ENCODE data around the gene ITK.

GRCh38 chr5:157204765-157205164 lies 24.1 kb downstream of the ITK start:
- TF ChIP-seq CTCF (conservative IDR thresholded peaks at IDR 0.05; ENCODE audit: low read depth in 2 of 2) (no peak), JUNB (IDR thresholded peaks at IDR 0.05; ENCODE audit: unreplicated experiment) (no peak), EZH2 (IDR thresholded peaks at IDR 0.05; ENCODE audit: low read depth, unreplicated experiment) (no peak), CREB1 (CRISPR knock-in tag; IDR thresholded peaks at IDR 0.05; ENCODE audit: low read depth) (no peak), POLR2AphosphoS5 (IDR thresholded peaks at IDR 0.05; ENCODE audit: low read depth) (no peak), NANOG (IDR thresholded peaks at IDR 0.05; ENCODE audit: borderline replicate concordance) (no peak), ZNF114 (CRISPR knock-in tag; IDR thresholded peaks at IDR 0.05) (no peak), ETS1 (IDR thresholded peaks at IDR 0.05) (no peak), ZNF331 (CRISPR knock-in tag; IDR thresholded peaks at IDR 0.05; ENCODE audit: low read depth) (no peak), REST (IDR thresholded peaks at IDR 0.05; ENCODE audit: unreplicated experiment) (no peak), EZH2phosphoT487 (IDR thresholded peaks at IDR 0.05; ENCODE audit: unreplicated experiment) (no peak), STAT1 (IDR thresholded peaks at IDR 0.05; ENCODE audit: unreplicated experiment) (no peak)
